Measurements from ENCODE around the gene ISYNA1.

The ISYNA1 gene

DNA sequence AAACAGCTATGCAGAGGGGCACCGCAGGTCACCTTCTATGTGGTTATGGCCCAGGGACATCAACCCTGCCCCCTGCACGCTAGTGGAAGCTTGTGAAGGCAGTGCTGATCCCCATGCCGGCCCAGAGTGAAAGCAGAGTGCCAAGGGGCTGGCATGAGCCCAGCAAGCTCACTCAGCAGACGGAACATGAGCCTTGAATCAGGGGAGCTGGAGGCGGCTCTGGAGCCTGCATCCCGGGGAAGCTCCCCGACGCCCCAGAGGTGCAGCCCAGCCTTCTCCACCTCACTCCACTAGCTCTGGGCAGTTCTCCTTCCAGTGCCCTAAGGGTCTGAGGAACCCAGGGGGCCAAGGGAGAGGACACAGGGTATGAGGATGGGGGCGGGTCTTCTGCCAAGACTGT, 19.0 kb upstream of the ISYNA1 start:
- TF ChIP-seq GATA2 (IDR thresholded peaks at IDR 0.05; ENCODE audit: low read depth, low read length) (no peak), GATA3 (IDR thresholded peaks at IDR 0.05; ENCODE audit: low read depth, low read length) (no peak)

DNA sequence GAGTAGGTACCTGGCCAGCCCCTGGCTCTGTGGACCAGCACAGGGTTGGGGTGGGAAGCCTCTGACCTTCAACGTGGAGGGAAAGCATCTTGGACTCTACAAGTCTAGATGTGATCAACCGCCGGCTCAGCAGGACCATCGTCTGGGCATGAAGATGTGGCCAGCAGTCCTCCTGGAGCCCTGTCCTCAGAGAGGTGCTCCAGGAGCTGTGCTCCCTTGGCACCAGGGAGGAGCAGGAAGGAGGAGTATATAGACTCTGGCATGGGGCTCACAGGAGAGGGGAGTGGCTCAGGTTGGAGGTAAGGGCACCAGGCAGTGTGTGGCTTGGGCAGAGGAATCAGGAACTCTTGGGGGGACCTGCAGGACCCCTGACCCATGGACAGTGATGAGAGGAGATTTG, 18.3 kb upstream of the ISYNA1 start:
- TF ChIP-seq GATA3 (IDR thresholded peaks at IDR 0.05; ENCODE audit: low read depth, low read length) (no peak), GATA2 (IDR thresholded peaks at IDR 0.05; ENCODE audit: low read depth, low read length) (no peak)

DNA sequence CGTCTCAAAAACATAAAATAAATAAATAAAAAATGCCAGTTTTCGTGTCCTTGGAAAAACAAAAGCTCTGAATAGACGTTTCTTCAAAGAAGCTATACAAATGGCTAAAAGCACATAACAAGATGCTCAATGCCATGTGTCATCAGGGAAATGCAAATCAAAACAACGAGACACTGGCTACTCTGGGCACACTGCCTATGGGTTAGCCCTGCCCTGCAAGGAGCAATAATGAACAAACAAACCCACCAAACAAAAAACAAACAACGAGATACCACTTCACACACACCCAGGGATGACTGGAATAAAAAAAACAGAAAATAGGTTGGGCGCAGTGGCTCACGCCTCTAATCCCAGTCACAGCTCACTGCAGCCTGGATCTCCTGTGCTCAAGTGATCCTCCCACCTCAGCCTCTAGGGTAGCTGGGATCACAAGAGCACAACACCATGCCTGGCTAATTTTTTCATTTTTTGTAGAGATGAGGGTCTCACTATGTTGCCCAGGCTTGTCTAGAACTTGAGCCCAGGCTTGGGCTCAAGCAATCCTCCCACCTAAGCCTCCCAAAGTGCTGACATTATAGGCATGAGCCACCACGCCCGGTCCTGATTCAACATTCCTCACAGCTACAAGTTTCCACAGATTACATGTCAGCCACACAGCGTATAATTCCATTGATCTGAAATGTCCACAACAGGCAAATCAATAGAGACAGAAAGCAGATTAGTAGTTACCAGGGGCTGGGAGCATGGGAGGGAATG, 15.5 kb upstream of the ISYNA1 start:
- TF ChIP-seq GATA2 (IDR thresholded peaks at IDR 0.05; ENCODE audit: low read depth, low read length) (no peak), GATA3 (IDR thresholded peaks at IDR 0.05; ENCODE audit: low read depth, low read length) (no peak)

DNA sequence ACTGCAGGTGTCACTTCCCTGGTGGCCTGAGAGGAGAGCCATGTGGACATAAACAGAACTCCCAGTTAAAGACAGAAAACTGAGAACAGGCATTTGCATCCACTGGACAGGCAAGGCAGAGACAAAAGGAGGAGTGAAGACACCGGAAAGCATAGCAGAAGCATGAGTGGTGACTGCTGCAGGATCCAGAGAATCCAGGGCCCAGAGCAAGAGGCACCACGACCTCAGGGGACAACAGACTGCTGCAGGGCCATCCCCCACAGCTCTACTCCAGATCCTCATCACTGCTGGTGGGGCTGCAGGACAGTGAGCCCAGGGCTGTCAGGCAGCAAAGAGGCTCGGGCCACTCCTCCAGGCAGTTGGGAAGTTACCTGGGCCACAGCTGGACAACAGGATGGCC, 14.5 kb upstream of the ISYNA1 start:
- TF ChIP-seq GATA3 (IDR thresholded peaks at IDR 0.05; ENCODE audit: low read depth, low read length): no peak

DNA sequence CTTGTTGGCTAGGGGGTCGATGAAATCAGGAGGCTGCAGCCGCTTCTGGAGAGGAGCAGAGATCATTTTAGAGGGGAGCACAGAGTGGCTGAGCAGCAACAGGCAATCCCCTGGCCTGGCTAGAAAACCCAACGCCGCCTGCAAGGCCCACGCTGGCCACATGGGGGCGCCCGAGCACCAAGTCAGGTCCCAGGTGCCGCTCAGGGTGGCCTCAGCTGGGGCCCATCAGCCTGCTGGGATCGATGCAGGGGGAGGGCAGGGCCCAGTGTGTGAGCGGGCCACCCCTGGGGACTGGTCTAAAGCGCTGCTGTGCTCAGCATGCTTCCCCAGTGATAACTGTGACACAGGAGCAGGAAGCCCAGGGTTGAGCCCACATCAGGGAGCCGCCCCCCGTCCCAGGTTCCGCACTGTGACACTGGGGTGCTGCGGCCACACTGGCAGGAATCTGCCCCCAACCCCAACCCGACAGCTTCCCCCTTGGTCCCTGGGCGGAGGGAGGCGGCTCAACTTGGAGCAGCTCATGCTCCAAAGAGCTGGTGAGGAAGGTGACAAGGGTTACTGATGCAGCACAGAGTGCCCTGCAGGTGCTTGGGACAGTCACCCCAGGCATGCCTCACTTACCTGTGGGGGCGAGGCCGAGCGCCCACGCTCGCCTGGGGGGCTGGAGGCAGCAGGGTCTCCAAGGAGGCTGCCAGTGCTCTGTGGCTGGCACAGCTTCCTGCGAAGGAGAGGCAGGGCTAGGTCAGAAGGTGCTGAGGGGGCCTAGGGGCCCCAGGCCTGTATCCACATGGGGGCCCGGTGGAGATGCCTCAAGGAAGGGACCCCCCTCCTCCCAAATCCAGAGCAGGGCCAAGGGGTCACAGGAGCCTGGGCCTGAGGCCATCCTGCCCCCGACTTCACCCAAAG, 13.3 kb upstream of the ISYNA1 start:
- TF ChIP-seq GATA2 (IDR thresholded peaks at IDR 0.05; ENCODE audit: low read depth, low read length) (no peak), GATA3 (IDR thresholded peaks at IDR 0.05; ENCODE audit: low read depth, low read length) (no peak)

DNA sequence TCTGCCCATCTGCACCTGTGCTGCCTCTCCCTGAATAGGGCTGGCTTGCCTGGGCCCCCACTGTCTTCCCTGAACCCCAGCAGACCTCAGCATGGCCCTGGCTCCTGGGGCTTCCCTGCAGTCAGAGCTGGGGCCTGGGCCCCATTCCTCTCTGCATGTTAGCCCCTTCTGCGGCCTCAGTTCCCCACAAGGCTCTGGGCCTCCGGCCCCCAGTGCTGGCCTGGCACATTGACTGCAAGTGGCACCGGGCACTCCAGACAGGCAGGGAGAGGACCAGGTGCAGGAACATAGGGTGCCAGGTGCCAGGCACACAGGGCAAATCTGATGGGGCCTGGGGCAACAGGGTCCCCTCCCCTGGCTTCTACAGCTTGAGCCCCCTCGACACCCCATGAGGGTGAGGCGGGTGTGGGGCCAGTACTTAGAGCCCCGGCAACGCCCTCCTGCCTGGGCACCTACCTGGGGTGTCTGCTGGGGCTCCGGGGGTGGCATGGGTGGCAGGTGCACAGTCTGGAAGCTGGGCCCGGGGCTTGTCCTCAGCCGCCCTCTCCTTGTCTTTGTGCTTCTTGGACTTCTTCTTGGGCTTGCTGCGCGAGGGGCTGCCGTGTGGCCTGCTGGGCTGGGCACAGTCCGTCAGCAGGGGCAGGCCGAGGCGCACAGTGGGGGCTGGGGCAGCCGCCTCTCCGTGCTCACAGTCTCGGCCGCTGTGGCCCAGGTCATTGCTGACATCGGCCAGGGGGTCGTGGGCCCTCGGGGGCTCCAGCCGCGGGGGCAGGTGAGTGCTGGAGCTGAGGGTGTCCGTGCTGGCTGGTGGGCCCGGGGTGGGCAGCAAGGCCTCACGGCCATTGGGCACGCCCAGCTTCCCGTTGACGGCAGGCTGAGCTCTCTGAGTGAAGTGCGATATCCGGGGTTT, 12.3 kb upstream of the ISYNA1 start:
- no peak for TF ChIP-seq GATA2 (IDR thresholded peaks at IDR 0.05; ENCODE audit: low read depth, low read length)
- no peak for TF ChIP-seq GATA3 (IDR thresholded peaks at IDR 0.05; ENCODE audit: low read depth, low read length)

DNA sequence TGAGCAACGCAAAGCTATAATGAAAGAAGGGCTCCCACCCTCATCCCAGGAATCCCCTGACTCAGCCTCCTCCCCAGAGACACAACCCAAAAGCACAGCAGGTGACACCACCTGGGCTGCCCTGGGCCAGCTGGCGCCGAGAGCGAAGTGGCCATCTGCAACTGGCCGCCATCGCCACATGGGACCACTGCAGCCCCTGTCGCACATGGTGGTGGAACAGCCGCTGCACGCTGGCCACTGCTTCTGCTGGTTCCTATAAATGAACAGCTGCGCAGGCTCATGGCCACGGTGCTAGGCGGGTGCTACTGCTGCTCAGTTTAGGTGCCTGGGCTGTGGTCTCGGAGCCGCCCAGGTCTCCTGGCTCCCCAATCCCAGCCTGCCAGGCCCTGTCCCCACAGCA, 11.6 kb upstream of the ISYNA1 start:
- TF ChIP-seq GATA3 (IDR thresholded peaks at IDR 0.05; ENCODE audit: low read depth, low read length): no peak
- no peak for TF ChIP-seq GATA2 (IDR thresholded peaks at IDR 0.05; ENCODE audit: low read depth, low read length)

DNA sequence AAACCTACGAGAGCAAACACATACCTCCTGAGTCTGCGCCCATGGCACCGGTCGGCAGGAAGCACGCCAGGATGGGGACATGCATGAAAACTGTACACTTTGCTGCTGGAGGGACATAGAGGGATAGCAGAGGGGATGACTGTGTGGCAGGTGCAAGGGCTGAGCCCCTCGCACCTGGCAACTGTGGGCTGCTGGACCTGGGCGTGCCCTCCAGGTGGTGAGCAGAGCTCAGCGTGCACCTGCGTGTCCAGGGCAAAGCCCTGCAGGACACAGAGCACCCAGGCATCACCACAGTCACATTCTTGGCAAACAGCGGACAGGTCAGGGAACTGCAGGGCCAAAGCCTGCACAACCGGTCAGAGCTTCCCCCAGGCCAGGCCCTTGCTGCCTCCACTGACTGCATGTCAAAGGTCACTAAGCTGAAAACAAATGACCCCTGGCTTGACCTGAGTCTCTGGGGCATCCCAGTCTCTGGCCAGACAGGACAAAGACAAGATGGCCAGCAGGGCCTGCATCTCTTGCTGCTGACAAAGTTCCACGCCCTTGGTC, 9.0 kb upstream of the ISYNA1 start:
- TF ChIP-seq GATA3 (IDR thresholded peaks at IDR 0.05; ENCODE audit: low read depth, low read length) (no peak), GATA2 (IDR thresholded peaks at IDR 0.05; ENCODE audit: low read depth, low read length) (no peak)

DNA sequence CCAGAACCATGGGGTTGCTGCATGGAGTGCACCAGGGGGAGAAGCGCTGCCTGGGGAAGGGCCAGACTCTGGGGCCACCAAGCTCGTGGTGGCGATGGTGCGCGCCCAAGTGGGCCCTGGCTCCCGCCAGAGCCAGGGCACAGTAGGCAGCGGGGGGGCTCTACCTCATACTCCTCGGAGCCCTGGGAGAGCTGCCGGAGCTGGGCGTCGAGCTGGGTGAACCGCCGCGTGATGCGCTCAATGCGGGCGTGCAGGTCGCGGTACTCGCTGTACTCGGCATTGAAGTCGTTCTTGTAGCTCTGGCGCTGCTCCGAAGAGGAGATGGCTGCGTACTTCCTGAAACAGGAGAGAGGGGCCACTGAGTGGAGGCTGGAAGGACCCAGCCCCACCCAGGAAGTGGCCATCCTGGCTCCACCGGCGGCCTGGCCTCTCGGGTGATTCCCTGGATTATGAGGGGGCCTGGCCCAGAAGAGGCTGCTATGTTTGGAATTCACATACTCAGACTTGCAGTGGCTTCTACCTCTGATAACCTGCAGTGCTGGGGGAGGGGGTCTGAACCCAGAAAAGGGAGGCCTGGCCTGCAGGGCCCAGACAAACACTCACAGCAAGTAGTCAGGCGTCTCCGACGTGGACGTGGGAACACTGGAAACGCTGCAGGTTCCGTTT, 8.3 kb upstream of the ISYNA1 start:
- TF ChIP-seq GATA3 (IDR thresholded peaks at IDR 0.05; ENCODE audit: low read depth, low read length) (no peak), GATA2 (IDR thresholded peaks at IDR 0.05; ENCODE audit: low read depth, low read length) (no peak)

DNA sequence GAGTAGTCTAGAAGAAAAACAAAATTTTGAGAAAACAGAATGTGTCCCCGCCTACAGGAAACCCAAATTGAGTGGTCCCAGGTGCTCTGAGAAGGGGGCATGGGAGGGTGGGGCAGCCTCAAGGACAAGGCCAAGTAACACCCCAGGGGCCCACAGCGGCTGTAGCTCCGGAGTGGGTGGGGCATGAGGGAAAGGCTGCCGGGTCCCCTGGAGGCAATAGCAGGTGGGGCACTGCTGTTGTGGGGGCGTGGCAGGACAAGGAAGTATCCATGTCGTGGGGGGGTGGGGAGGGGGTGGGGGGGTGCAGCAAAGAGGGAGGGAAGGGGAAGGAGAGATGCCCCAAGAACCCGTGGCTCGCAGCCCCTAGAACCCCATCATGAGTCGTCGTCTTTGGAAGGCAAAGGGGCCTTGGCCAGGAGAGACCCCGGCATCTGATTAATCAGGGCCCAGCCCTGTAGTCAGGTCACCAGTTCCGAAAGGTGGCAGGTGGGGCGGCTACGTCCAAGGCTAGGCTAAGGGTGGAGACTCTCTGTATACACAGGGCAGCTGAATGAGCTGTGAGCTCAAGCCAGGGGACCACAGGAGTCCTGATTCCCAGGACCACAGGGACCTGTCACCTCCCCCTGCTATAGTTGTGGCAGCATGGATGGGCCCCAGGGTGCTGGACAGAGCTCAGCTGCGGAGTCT, 7.5 kb upstream of the ISYNA1 start:
- TF ChIP-seq GATA2 (IDR thresholded peaks at IDR 0.05; ENCODE audit: low read depth, low read length): no peak
- no peak for TF ChIP-seq GATA3 (IDR thresholded peaks at IDR 0.05; ENCODE audit: low read depth, low read length)

DNA sequence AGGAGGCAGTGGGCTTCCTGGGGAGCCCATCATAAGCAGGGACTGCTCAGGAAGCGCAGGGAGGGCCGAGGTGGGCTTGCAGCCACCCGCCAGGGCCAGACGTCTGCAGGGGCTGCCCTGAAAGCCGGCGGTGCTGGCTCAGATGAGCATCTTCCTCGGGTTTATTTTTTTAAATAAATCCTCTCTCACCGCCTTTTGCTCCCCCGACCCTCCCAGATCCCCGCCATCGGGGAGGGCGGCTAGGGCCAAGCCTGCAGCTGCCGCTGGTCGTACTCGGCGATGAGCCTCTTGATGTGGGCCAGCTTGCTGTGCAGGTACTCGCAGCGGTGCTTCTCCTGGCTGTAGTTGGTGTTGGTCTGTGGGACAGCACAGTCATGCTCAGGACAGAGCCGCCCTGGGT, 6.6 kb upstream of the ISYNA1 start:
- TF ChIP-seq GATA3 (IDR thresholded peaks at IDR 0.05; ENCODE audit: low read depth, low read length) (no peak), GATA2 (IDR thresholded peaks at IDR 0.05; ENCODE audit: low read depth, low read length) (no peak)

DNA sequence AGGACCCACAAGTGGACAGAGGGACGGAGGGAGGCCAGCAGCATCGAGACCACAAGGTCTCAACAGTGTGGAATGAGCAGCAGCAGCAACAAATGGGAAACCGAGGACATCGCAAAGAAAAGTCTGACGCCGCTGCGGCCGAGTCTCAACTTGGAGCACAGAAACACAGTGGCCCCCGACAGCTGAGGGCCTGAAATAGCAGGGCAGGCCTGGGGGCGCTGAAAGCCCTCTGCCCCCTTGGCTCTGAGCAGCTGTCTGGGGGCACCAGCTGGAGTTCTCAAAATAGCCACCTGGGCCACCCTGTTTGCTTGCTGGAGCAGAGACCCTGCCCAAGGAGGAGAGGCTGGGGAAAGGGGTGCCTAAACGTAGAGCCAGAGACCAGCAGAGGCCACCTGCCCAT, 5.9 kb upstream of the ISYNA1 start:
- TF ChIP-seq GATA2 (IDR thresholded peaks at IDR 0.05; ENCODE audit: low read depth, low read length): no peak
- TF ChIP-seq GATA3 (IDR thresholded peaks at IDR 0.05; ENCODE audit: low read depth, low read length): no peak

DNA sequence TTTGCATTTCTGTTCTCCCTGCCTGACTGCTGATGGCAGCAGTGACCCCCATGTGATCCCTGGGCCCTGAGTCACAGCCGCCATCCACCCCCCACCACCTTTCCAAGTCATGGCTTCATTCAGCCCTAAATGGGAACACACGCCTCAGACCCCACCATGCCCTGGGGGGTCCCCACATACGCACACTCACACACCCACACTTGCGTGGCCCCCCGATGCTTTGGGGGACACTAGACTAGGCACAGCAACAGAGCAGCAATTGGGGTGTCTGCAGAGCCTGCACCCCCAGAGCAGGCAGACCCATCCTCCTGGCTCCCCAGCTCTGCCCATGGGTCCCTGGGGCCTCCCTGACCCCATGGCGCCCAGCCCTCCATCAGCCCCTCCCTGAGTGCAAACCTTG, 5.5 kb upstream of the ISYNA1 start:
- no peak for TF ChIP-seq GATA2 (IDR thresholded peaks at IDR 0.05; ENCODE audit: low read depth, low read length)
- no peak for TF ChIP-seq GATA3 (IDR thresholded peaks at IDR 0.05; ENCODE audit: low read depth, low read length)
